ENCODE measurements around the gene GNAT1.

GRCh38 chr3:50239649-50240048 lies 48.2 kb downstream of the GNAT1 start:
- TF ChIP-seq CTCF (conservative IDR thresholded peaks at IDR 0.05; ENCODE audit: low read depth, low read length) (no peak), EZH2 (IDR thresholded peaks at IDR 0.05; ENCODE audit: low read length, unreplicated experiment) (no peak), EZH2phosphoT487 (IDR thresholded peaks at IDR 0.05; ENCODE audit: borderline replicate concordance, low read length) (no peak)
